Fibroblast of pulmonary artery (primary cell): ENCODE data around the gene ZRANB1.

Source experiments
- DNase-seq: peaks from one replicate; pipeline ENCODE4 v3.0.0-alpha.2; 2010; ENCODE audit warnings: low read depth
- H3K4me3 ChIP-seq: replicated peaks from 2 replicates; pipeline ENCODE4 v1.5.1; 2011; ENCODE audit warnings: low read depth, mild to moderate bottlenecking, control low read depth, low read length, moderate library complexity
- CTCF ChIP-seq: IDR thresholded peaks from 2 replicates; pipeline ENCODE4 v1.5.1; 2011; ENCODE audit warnings: mild to moderate bottlenecking, control low read depth, low read length, inconsistent platforms; ENCODE audit errors: missing control alignments

The ZRANB1 gene

GRCh38 chr10:124993345-124993708 is 51.4 kb downstream of the ZRANB1 start:
- DNase-seq, result no peak
- no peak for TF ChIP-seq CTCF
- no peak overlapping the region for H3K4me3 ChIP-seq

GRCh38 chr10:124993736-124994451 is 52.0 kb downstream of the ZRANB1 start:
- DNase-seq, result no peak
- H3K4me3 ChIP-seq, result no peak overlapping the region
- no peak for TF ChIP-seq CTCF

- DNase-seq, result no peak
- no peak overlapping the region for H3K4me3 ChIP-seq
- no peak for TF ChIP-seq CTCF
Measured at GRCh38 chr10:124994573-124995473, 52.9 kb downstream of the ZRANB1 start.

- DNase-seq, result no peak
- no peak overlapping the region for H3K4me3 ChIP-seq
Measured at GRCh38 chr10:124995605-124996004, 53.7 kb downstream of the ZRANB1 start.

GRCh38 chr10:124996127-124996853 is 54.4 kb downstream of the ZRANB1 start:
- DNase-seq, result no peak

More at GRCh38 chr10:124995605-124996004, 53.7 kb downstream of the ZRANB1 start:
- TF ChIP-seq CTCF, result no peak

GRCh38 chr10:124996854-124997215 is 54.9 kb downstream of the ZRANB1 start:
- H3K4me3 ChIP-seq, result no peak overlapping the region
- no peak for DNase-seq
- no peak for TF ChIP-seq CTCF

More at GRCh38 chr10:124996127-124996853, 54.4 kb downstream of the ZRANB1 start:
- H3K4me3 ChIP-seq, result no peak overlapping the region
- TF ChIP-seq CTCF, result no peak
